K562 (cell line): ENCODE measurements around the gene DCPS. TPM values are rescaled to one million over a fixed set of nuclear protein-coding genes. Genes with fewer than 3 reads are reported as not detected.

Experiments used
- ATAC-seq: fragments of 200-7000 bp; cut with Tn5 transposase; 3 replicates; pipeline ENCODE4 v1.9.1; 2020; ENCODE audit warnings: moderate library complexity
- BruUV-seq: library from RNA; stranded (reverse); fragments of 400-500 nt; replicated peaks from 2 replicates; lab custom pipeline; 2021; lab: Mats Ljungman, UMichigan
- CTCF ChIA-PET: fragments of 300-600 bp; formaldehyde crosslinking; extraction: SDS; loops from one replicate; lab custom pipeline; 2021; ENCODE audit warnings: low intra/inter-chr PET ratio; lab: Yijun Ruan, JAX
- POLR2A ChIA-PET: fragments of 300-600, 350-650 bp; sonication (Branson Sonifier 250); formaldehyde crosslinking; extraction: SDS; loops from one replicate; lab custom pipeline; 2021; ENCODE audit warnings: antibody characterized with exemption, inconsistent platforms; lab: Yijun Ruan, JAX
- DNase-seq, 4 experiments: peaks; one replicate each; pipeline versions ENCODE4 v3.0.0 to v3.0.0-alpha.2; 2011 to 2018; ENCODE audit warnings: low spot score in 3 of 4, mixed read lengths in 3 of 4; ENCODE audit errors: extremely low read depth in 1 of 4
- FAIRE-seq: peaks from 2 replicates; lab custom pipeline; 2011; peaks lifted over from hg19 to GRCh38; lab: Jason Lieb, UNC
- H2AFZ ChIP-seq: 2 replicates; pipeline ENCODE4 v1.6.0; 2011; ENCODE audit warnings: low read depth, low read length, control low read depth, inconsistent platforms
- H3K27ac ChIP-seq: fragments of 200-600 bp; 3 replicates; pipeline ENCODE4 v1.8.0; 2011; ENCODE audit warnings: low read depth, mild to moderate bottlenecking, control low read depth, inconsistent platforms, low read length, moderate library complexity, mixed read lengths; ENCODE audit errors: extremely low read depth
- H3K27me3 ChIP-seq, 2 experiments: fragments of 300-600 bp in 1 of 2; 2 replicates in 1 of 2; 3 replicates in 1 of 2; pipeline versions ENCODE4 v1.6.0 to v1.8.0; 2011; ENCODE audit warnings: inconsistent platforms in 2 of 2, low read length in 2 of 2, mild to moderate bottlenecking in 1 of 2, mixed read lengths in 1 of 2, moderate library complexity in 1 of 2; ENCODE audit not compliant: control insufficient read depth in 2 of 2, insufficient read depth in 2 of 2
- H3K36me3 ChIP-seq: fragments of 300-600 bp; 3 replicates; pipeline ENCODE4 v1.8.0; 2011; ENCODE audit warnings: mild to moderate bottlenecking, low read length, inconsistent platforms; ENCODE audit not compliant: control insufficient read depth, insufficient read depth
- H3K4me1 ChIP-seq, 2 experiments: fragments of 200-600 bp in 1 of 2; replicated peaks in 1 of 2; 2 replicates in 1 of 2; 3 replicates in 1 of 2; pipeline versions ENCODE4 v1.5.1 to v1.8.0; 2011; ENCODE audit warnings: inconsistent platforms in 2 of 2, low read length in 2 of 2, mild to moderate bottlenecking in 1 of 2, mixed read lengths in 1 of 2, moderate library complexity in 1 of 2; ENCODE audit not compliant: control insufficient read depth in 2 of 2, insufficient read depth in 2 of 2
- H3K4me2 ChIP-seq: 2 replicates; pipeline ENCODE4 v1.6.1; 2011; ENCODE audit warnings: low read length, control low read depth, inconsistent platforms, mixed read lengths; ENCODE audit not compliant: insufficient read depth
- H3K4me3 ChIP-seq: fragments of 200-600 bp; sonication (generic), shearing (Covaris generic); 2 replicates; pipeline ENCODE4 v1.5.1; 2016; ENCODE audit warnings: control low read depth, inconsistent platforms
- H3K79me2 ChIP-seq: fragments of 200-600 bp; 3 replicates; pipeline ENCODE4 v1.8.0; 2011; ENCODE audit warnings: low read length, inconsistent platforms; ENCODE audit not compliant: control insufficient read depth, insufficient read depth
- H3K9ac ChIP-seq, 2 experiments: 2 replicates each; pipeline versions ENCODE4 v1.6.0 to v1.6.1; 2011; ENCODE audit warnings: low read depth in 2 of 2, low read length in 2 of 2, control low read depth in 1 of 2, inconsistent platforms in 1 of 2, mild to moderate bottlenecking in 1 of 2, mixed read lengths in 1 of 2; ENCODE audit not compliant: insufficient read depth in 1 of 2
- H3K9me1 ChIP-seq: one replicate; pipeline ENCODE4 v1.6.0; 2011; ENCODE audit warnings: inconsistent platforms, mild to moderate bottlenecking, low read length, moderate library complexity; ENCODE audit not compliant: control insufficient read depth, insufficient read depth
- H3K9me3 ChIP-seq: replicated peaks from 2 replicates; pipeline ENCODE4 v1.5.1; 2011; ENCODE audit warnings: low read depth, low read length, inconsistent platforms; ENCODE audit not compliant: control insufficient read depth, insufficient read depth
- H4K20me1 ChIP-seq: replicated peaks from 2 replicates; pipeline ENCODE4 v1.6.1; 2011; ENCODE audit warnings: low read length, inconsistent platforms, mixed read lengths; ENCODE audit not compliant: control insufficient read depth, insufficient read depth
- HLTF ChIP-seq: fragments of 450-650 bp; IDR thresholded peaks from 2 replicates; pipeline ENCODE4 v1.6.1; 2016
- WGBS: fragments of 100-300 bp; shearing (Covaris generic); methylation state at CpG from one replicate; pipeline ENCODE4 v1.1.6; 2016; ENCODE audit warnings: low coverage, mixed read lengths; ENCODE audit not compliant: insufficient coverage; ENCODE audit errors: missing lambda C conversion rate; 5-methylcytosine and 5-hydroxymethylcytosine counted together
- in situ Hi-C: fragments of 300-500 bp; cut with MboI; formaldehyde crosslinking; loops from 4 replicates; pipeline ENCODE4 v1.15.0; 2018; ENCODE audit warnings: inconsistent platforms, mixed read lengths
- intact Hi-C: fragments of 100-400 bp; cut with micrococcal nuclease; formaldehyde crosslinking; loops from 2 replicates; pipeline ENCODE4 v1.14.2; 2022
- polyA plus RNA-seq, 8 experiments: library from polyadenylated mRNA; depleted of rRNA in 4 of 8; stranded (reverse) in 5 of 8; unstranded in 3 of 8; fragments of >200 nt; fragmentation: Nextera tagmentation in 2 of 8; fragmentation: Illumina TruSeq in 1 of 8; extraction: Ambion mirVana in 2 of 8; extraction: Trizol in 1 of 8; gene quantifications; 2 replicates each; pipeline versions ENCODE4 v1.2.1 to v1.2.3, GENCODE V29; 2011 to 2014; ENCODE audit warnings: inconsistent platforms in 1 of 8, missing spikeins in 1 of 8
- total RNA-seq, 7 experiments: library from RNA; depleted of rRNA in 6 of 7; stranded (reverse); fragments of >200 nt in 6 of 7; fragmentation: Illumina TruSeq in 2 of 7; extraction: Trizol in 2 of 7; gene quantifications; 2 replicates each; pipeline versions ENCODE4 v1.2.1 to v1.2.3, GENCODE V29; 2011 to 2021; ENCODE audit warnings: low replicate concordance in 1 of 7
- TF ChIP-seq, protein P1 (sequence below): sonication (generic); formaldehyde crosslinking; IDR thresholded peaks from 2 replicates; pipeline ENCODE4 v1.8.0; 2022; ENCODE audit warnings: mild to moderate bottlenecking, missing genetic modification reagents

Gene DCPS
- total and polyA plus RNA-seq, 9 of the 15 experiments (the other 6 are each of a cell fraction or from before 2014, with no cell fraction given): 8.7 to 38.1 (median 17.9) TPM

- in situ Hi-C loops (loop anchor here (25.0 kb wide), 2 partner anchors 108 to 683 kb away; no protein-coding TSS in a partner anchor), intact Hi-C loops (loop anchor here (5.0 kb wide), 2 partner anchors 382 to 413 kb away; no protein-coding TSS in a partner anchor)
- 13% methylated on average over 12 of the region's 12 CpGs for WGBS
- Histone ChIP-seq H4K20me1 (no peaks in the 10 kb centered on the region; the same call in 1 of the 2 replicates), H3K36me3 (peaks cover 4% of the 10 kb centered on the region; the same call in 2 of the 3 replicates), H3K27me3 (no peaks in the 10 kb centered on the region; a peak in 1 of 5 replicates), H3K9me3 (no peaks in the 10 kb centered on the region), H3K79me2 (peaks cover 12% of the 10 kb centered on the region; the same call in 2 of the 3 replicates), H3K4me1 (peaks cover 4 to 11% of the 10 kb centered on the region in 2 experiments; a peak in 3 of 5 replicates), H3K9ac (peak overlapping the region; percentile 86 to 89; a peak in 3 of 4 replicates), H3K9me1 (no peaks in the 10 kb centered on the region), H2AFZ (peak overlapping the region; percentile 100), H3K4me2 (peak overlapping the region; percentile 96), H3K4me3 (peak overlapping the region; percentile 57), H3K27ac (peak overlapping the region; percentile 86)
- FAIRE-seq (no peak), DNase-seq (peak in 2 of 4 experiments; percentile 29 to 38), ATAC-seq (peak; percentile 45)
- TF ChIP-seq, protein P1, sequence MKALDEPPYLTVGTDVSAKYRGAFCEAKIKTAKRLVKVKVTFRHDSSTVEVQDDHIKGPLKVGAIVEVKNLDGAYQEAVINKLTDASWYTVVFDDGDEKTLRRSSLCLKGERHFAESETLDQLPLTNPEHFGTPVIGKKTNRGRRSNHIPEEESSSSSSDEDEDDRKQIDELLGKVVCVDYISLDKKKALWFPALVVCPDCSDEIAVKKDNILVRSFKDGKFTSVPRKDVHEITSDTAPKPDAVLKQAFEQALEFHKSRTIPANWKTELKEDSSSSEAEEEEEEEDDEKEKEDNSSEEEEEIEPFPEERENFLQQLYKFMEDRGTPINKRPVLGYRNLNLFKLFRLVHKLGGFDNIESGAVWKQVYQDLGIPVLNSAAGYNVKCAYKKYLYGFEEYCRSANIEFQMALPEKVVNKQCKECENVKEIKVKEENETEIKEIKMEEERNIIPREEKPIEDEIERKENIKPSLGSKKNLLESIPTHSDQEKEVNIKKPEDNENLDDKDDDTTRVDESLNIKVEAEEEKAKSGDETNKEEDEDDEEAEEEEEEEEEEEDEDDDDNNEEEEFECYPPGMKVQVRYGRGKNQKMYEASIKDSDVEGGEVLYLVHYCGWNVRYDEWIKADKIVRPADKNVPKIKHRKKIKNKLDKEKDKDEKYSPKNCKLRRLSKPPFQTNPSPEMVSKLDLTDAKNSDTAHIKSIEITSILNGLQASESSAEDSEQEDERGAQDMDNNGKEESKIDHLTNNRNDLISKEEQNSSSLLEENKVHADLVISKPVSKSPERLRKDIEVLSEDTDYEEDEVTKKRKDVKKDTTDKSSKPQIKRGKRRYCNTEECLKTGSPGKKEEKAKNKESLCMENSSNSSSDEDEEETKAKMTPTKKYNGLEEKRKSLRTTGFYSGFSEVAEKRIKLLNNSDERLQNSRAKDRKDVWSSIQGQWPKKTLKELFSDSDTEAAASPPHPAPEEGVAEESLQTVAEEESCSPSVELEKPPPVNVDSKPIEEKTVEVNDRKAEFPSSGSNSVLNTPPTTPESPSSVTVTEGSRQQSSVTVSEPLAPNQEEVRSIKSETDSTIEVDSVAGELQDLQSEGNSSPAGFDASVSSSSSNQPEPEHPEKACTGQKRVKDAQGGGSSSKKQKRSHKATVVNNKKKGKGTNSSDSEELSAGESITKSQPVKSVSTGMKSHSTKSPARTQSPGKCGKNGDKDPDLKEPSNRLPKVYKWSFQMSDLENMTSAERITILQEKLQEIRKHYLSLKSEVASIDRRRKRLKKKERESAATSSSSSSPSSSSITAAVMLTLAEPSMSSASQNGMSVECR (CRISPR knock-in tag): 0 out of 2 replicates have a peak, but pooled peaks have one; percentile 9
- no peak for TF ChIP-seq HLTF
- TSS peak; percentile 72 for BruUV-seq
- POLR2A ChIA-PET: interaction anchor here (0.6 to 1.1 kb wide), 8 partner anchors 8 to 294 kb away, joined by 3 to 6 read pairs (median 4); no protein-coding TSS in a partner anchor
- CTCF ChIA-PET: no interaction called here
Observed at GRCh38 chr11:126304457-126305075, 706 bp downstream of the DCPS start.
